HUDEP-2 (cell line): ENCODE measurements around the gene COLQ.
A peak's percentile ranks its signal among the peaks of the same experiment; 100 is the strongest.
"Not testable (repeated sequence)": the region's sequence is repeated elsewhere in the genome, so short reads cannot be mapped to it uniquely, and the experiment has no call there.

ENCODE experiments used
- DNase-seq, 76 experiments: peaks; one replicate each; lab custom pipeline; 2025; ENCODE audit not compliant: unreplicated experiment in 76 of 76; lab: John Stamatoyannopoulos, UW

The COLQ gene

GRCh38 chr3:15521573-15521965, at the start of gene COLQ:
Gene COLQ (minus strand): TSS chr3:15521706. CDS start chr3:15521625, 81 bp downstream.
- DNase-seq: peak in 10 of 76 experiments; percentile 3 to 21 (median 7)

- no peak for DNase-seq
These were observed 41.7 kb upstream of the COLQ start for GRCh38 chr3:15563190-15563589.

DNA sequence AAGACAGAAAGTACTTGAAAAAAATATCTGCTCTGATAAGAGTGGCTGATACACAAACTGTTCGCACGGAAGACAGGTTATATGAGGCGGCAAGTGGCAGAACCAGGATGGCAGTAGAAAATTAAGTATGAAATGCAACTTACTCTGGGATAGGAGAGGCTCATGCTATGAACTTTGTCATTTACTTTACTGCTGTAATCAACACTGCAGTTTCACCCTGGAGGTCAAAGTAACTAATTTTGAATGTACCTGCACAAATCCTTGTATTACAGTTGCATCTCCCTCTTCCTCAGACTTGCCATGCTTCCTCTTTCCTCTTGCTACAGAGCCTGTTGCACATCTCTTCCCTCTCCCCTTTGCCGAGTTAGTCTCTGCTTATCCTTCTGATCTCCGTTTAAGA, 41.1 kb upstream of the COLQ start:
- no peak for DNase-seq

DNA sequence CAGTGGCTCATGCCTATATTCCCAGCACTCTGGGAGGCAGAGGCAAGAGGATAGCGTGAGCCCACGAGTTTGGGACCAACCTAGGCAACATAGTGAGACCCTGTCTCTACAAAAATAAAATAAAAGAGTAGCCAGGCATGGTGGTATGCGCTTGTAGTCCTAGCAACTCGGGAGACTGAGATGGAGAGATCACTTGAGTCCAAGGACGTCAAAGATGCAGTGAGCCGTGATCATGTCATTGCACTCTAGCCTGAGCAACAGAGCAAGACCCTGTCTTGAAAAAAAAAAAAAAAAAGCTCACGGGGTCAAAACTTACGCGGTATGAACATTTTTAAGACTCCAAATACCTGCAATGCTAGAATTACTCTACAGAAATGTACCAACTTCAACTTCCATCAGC, 37.1 kb upstream of the COLQ start:
- DNase-seq: no peak

DNA sequence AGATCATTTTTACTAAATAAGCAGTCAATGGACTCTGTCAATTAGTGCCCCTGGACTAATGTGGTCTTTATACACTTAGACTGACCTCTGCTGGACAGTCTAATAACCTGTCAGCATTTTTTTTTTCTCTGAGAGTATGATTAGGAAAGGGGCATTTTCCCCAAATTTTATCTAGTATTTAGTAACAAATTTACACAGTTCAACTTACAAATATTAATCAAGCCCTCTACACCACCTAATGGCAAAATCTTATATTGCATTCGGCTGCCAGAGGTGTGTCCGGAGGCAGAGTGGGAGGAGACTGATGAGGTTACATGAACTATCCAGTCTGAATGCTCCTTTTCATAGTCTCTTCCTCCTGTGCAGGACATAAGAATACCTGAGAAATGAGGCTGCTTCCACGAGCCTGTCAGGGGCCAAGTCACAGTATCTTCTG, 36.0 kb upstream of the COLQ start:
- DNase-seq: peak in 67 of 76 experiments; percentile 1 to 82 (median 43)

- no peak for DNase-seq
These were observed 35.0 kb upstream of the COLQ start for GRCh38 chr3:15556512-15556911.

DNA sequence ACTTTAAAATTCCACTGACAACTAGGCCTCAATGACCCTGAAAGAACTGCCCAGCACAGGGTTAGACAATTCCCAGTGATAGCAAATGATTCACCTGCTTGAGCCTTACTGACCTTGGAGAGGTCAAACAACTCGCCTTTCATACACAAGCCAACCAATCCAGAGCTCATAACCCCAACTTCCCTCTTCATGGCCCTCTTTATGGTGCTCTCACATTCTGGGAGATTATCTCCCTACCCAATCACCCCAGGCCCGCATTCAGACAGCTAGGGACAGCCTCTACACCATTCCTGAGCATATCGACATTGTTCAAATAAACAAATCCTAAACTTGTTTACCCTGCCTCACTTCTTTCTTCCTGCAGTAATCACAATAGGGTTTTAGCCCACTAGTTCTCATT, 32.2 kb upstream of the COLQ start:
- DNase-seq: no peak

GRCh38 chr3:15551902-15552301, 30.4 kb upstream of the COLQ start:
- no peak for DNase-seq

GRCh38 chr3:15549846-15550245, 28.3 kb upstream of the COLQ start:
- no peak for DNase-seq

- DNase-seq: no peak
These were observed 21.1 kb upstream of the COLQ start for GRCh38 chr3:15542614-15543013.

DNA sequence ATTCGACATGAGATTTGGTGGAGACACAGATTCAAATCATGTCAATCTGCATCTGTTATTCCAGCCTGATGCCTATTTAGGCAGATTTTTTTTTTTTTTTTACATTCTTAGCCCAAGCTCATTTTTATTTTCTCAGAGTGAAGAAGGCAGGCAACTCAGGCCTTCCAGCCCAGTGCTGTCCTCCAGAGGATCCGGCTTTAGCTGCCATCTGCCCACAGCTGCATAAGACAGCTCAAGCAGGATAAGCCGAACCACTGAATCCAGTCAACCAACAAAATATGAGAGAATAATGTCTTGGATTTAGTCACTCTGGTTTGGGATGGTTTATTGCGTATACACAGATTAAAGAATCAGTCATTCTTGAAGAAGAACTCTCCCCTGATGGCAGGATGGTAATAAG, 19.9 kb upstream of the COLQ start:
- DNase-seq: no peak

DNA sequence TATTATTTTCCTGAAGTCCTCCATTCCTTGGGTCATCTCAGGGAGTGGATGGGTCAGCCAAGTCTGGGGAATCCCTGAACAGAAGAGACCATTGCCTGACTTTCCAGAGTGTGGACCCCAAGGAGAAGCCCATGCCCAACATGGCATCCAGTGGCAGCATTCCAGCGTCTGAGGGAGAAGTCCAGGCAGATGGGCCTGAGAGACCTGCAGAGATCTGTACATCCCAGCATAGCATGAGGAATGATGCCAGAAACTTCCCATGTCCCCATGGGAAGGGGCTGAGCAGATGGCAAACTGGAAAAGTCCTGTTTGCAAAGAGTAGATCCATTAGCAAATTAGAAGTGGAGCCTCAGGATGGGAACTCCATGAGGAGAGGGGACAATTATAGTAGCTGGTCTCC, 17.6 kb upstream of the COLQ start:
- no peak for DNase-seq

- no peak for DNase-seq
These were observed 16.8 kb upstream of the COLQ start for GRCh38 chr3:15538345-15538744.

DNA sequence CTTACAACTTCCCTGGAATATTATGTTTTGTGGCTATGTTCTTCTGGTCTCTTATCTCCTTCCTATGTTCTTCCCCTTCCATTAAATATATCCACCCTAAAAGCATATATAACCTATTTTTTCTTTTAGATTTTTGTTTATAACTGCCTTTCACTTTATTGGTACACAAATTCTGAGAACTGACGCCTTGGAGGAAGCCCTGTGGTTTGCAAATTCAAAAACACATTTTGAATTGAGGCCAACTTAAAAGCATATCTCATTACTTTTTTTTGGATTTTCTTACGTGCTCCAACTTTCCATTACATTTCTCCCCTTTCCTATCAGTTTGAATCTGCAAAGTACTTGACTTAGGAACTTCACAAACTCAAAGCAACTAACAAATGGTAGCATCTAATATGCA, 15.3 kb upstream of the COLQ start:
- no peak for DNase-seq

DNA sequence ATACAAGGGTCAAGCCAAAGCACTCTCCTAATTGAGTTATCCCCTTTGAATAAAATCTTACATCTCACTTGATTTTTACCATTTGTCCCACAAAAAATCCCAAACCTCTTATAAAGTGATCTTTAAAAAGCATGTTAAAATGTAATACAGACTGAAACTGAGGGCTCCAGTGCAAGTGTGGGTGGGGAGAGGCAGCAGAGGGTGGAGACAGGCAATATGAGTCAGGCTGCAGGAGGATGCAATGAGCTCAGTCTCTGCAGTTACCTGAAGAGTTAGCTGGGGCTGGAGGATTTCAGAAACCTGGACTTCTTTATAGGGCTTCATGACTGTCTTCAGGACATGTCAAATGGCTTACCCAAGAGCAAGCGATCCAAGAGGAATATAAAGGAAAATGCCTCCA, 14.2 kb upstream of the COLQ start:
- no peak for DNase-seq

DNA sequence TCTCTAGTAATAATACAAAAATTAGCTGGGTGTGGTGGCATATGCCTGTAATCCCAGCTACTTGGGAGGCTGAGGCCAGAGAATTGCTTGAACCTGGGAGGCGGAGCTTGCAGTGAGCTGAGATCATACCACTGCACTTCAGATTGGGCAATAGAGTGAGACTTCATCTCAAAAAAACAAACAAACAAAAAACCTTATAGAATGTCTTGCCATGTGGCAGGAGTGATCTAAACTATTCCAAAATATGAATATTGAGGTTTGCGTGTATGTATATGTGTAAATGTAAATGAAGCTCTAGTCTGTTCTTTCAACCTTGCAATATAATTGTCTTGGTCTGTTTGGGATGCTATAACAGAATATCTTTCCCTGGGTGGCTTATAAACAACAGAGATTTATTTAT, 11.1 kb upstream of the COLQ start:
- DNase-seq: not testable (repeated sequence)

DNA sequence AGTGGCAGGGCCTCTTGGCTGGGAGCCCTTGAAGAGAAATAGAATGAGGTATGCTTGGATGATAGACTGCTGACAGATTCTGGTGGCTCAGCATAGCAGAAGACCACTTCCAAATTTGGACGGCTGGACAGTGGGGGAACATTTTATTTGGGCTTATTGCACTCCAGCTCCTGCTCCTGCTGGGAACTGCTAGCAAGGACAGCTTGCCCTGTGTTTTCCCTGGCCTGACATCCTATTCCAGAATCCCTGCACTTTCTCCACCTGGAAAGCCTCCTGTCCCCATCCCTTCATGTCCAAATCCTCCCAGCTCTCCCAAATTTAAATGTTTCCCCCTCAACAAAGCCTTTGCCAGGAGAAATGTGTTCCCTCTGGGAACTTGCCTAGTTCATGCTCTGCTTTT, 9.8 kb upstream of the COLQ start:
- DNase-seq: no peak

- no peak for DNase-seq
These were observed 7.5 kb upstream of the COLQ start for GRCh38 chr3:15528854-15529537.

DNA sequence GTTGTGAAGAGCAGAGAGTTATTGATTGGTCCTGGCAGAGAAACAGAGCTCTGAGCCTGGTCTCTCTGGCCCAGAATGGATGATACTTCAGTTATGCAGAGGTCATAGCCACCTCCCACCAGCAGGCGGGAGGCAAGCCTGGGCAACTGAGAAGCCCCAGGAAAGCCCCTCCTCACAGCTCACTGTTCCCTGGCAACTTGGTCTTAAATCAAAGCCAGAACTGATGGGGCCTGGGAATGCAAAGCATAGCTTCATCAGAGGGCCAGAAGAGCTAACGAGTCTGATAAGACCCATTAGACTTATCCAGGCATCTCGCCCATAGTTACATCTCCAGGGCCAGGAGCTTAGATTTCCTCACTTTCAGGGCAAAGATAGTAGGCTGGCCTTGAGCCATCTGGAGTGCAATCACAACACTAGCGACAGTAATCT, 5.5 kb upstream of the COLQ start:
- DNase-seq: peak in 2 of 76 experiments; percentile 3 to 6

GRCh38 chr3:15525790-15526189, 4.3 kb upstream of the COLQ start:
- DNase-seq: no peak

DNA sequence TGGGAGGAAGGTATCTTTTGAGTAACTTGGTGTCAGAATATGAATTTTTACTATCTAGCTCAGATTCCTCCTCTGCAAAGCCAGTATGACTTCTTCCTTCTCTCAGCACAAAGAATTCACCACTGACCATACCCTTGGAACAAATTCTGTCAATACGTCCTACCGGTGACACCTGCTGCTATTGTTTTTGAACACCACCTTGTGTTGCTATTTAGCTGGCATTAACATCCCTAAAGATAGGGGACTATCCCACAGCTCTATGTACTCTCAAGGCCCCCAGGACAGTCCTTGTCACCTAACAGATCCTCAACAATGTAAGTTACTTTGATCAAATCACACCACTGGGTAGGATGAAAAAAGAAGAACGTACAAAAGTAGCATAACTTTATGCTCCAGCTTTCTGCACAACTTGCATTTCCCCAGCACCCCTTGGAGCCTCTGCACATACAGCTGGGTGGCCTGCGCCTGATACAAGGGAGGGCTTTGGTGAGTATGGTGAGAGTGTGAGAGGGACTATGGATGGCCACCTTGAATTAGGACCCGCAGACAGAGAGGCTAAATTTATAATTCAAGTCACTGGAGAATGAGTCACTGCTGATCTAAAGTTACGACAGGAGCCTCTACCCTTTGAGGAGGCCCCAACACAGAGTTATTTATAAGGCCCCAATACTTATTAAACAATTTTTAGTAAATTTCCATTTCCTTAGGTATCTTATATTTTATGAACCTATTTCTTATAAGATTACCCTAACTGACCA, 2.3 kb upstream of the COLQ start:
- DNase-seq: no peak

DNA sequence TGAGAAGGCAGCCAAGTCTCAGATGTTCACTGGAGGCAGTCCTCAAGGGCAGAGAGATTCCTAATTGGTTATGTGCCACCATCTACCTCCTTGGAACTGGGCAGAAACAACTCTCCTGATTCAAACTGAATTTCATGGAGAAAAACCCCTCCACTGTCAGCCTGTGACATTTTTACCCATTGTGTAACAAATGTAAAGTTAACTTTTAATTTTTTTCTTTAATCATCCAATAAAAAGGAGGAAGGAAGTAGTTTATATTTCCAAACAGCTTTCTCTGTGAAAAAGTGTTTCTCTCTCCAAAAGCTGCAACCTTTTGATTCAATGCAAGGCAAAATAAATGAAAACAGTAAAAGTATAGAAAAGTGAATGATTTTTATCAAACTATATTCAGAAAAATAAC, 510 bp upstream of the COLQ start:
- DNase-seq: no peak
